ENCODE results near the gene SHANK1.

DNA sequence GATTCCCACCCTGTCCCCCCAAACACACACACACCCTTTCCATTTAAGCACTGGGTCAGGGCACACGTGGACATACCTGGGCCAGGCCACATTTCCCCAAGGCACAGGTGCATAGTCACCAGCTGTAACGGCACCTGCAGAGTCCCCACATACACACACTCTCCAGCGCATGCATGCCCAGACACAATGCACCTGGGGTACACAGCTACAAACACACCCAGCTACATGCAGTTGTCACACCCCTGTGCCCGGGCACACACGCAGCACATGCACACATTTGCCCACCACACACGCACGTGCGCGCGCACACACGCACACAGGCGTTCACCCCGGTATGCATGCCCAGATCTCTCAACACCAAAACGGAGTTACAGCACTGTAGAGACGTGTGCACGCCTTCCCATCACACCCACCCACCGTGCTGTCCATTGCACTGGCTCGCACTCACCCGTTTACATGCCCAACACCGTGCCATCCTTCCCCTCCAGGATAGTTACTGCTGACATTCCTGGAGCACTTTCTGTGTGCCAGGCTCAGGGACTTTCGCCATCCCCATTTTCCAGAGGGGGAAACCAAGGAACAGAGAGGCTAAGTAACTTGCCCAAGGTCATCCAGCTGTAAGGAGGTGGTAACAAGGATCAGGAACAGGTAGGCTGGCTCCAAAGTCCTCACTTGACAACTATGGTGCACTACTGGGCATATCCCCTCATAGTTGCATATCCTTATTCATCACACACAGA is 749 bp upstream of the SHANK1 start:
- no peak for TF ChIP-seq EZH2 (IDR thresholded peaks at IDR 0.05)
- TF ChIP-seq, protein P1, sequence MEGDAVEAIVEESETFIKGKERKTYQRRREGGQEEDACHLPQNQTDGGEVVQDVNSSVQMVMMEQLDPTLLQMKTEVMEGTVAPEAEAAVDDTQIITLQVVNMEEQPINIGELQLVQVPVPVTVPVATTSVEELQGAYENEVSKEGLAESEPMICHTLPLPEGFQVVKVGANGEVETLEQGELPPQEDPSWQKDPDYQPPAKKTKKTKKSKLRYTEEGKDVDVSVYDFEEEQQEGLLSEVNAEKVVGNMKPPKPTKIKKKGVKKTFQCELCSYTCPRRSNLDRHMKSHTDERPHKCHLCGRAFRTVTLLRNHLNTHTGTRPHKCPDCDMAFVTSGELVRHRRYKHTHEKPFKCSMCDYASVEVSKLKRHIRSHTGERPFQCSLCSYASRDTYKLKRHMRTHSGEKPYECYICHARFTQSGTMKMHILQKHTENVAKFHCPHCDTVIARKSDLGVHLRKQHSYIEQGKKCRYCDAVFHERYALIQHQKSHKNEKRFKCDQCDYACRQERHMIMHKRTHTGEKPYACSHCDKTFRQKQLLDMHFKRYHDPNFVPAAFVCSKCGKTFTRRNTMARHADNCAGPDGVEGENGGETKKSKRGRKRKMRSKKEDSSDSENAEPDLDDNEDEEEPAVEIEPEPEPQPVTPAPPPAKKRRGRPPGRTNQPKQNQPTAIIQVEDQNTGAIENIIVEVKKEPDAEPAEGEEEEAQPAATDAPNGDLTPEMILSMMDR (IDR thresholded peaks at IDR 0.05): no peak
